ACC112 (cell line): ENCODE data around the gene CRB2.

ENCODE experiments used
- H2AFZ ChIP-seq: fragments of 200-600 bp; sonication (generic); one replicate; pipeline ENCODE4 v1.6.0; 2017; ENCODE audit warnings: antibody characterized with exemption, low read length; ENCODE audit not compliant: unreplicated experiment
- H3K27ac ChIP-seq: fragments of 200-600 bp; sonication (generic); 2 replicates; pipeline ENCODE4 v1.5.1; 2014; ENCODE audit warnings: low read depth, mild to moderate bottlenecking, antibody characterized with exemption, low read length, moderate library complexity
- H3K27me3 ChIP-seq: fragments of 200-600 bp; sonication (generic); 2 replicates; pipeline ENCODE4 v1.6.1; 2014; ENCODE audit warnings: mild to moderate bottlenecking, antibody characterized with exemption, low read length, moderate library complexity, mixed read lengths; ENCODE audit not compliant: insufficient read depth
- H3K36me3 ChIP-seq: fragments of 200-600 bp; sonication (generic); 2 replicates; pipeline ENCODE4 v1.6.1; 2016; ENCODE audit warnings: mild to moderate bottlenecking, antibody characterized with exemption, low read length, moderate library complexity, mixed read lengths; ENCODE audit not compliant: insufficient read depth
- H3K4me1 ChIP-seq: fragments of 200-600 bp; sonication (generic); one replicate; pipeline ENCODE4 v1.6.1; 2016; ENCODE audit warnings: low read length, mixed read lengths; ENCODE audit not compliant: insufficient read depth, unreplicated experiment, control insufficient read depth
- H3K4me3 ChIP-seq: fragments of 200-600 bp; sonication (generic); 2 replicates; pipeline ENCODE4 v1.5.1; 2014; ENCODE audit warnings: mild to moderate bottlenecking, low read depth, low read length
- H3K79me2 ChIP-seq: fragments of 200-600 bp; sonication (generic); one replicate; pipeline ENCODE4 v1.6.0; 2016; ENCODE audit warnings: low read length; ENCODE audit not compliant: control insufficient read depth, unreplicated experiment, insufficient read depth

CRB2 gene

GRCh38 chr9:123348317-123348992 is 7.5 kb upstream of the CRB2 start:
- no peaks in the 10 kb centered on the region for H3K79me2 ChIP-seq
- peaks cover 31% of the 10 kb centered on the region for H3K27me3 ChIP-seq
- H3K4me3 ChIP-seq: no peak overlapping the region
- H3K36me3 ChIP-seq: no peaks in the 10 kb centered on the region
- no peaks in the 10 kb centered on the region for H3K4me1 ChIP-seq
- H3K27ac ChIP-seq: no peak overlapping the region
- no peak overlapping the region for H2AFZ ChIP-seq

GRCh38 chr9:123349033-123349432 is 7.0 kb upstream of the CRB2 start:
- Histone ChIP-seq H3K79me2 (no peaks in the 10 kb centered on the region), H3K27ac (no peak overlapping the region), H2AFZ (no peak overlapping the region), H3K4me3 (no peak overlapping the region), H3K27me3 (peaks cover 33% of the 10 kb centered on the region), H3K4me1 (no peaks in the 10 kb centered on the region), H3K36me3 (no peaks in the 10 kb centered on the region)

GRCh38 chr9:123349691-123350480 is 6.1 kb upstream of the CRB2 start:
- H3K36me3 ChIP-seq: no peaks in the 10 kb centered on the region
- H3K79me2 ChIP-seq: no peaks in the 10 kb centered on the region
- no peak overlapping the region for H2AFZ ChIP-seq
- H3K27me3 ChIP-seq: peaks cover 33% of the 10 kb centered on the region
- no peak overlapping the region for H3K4me3 ChIP-seq
- H3K27ac ChIP-seq: no peak overlapping the region
- no peaks in the 10 kb centered on the region for H3K4me1 ChIP-seq

GRCh38 chr9:123350590-123351310 is 5.2 kb upstream of the CRB2 start:
- Histone ChIP-seq H3K27me3 (peaks cover 33% of the 10 kb centered on the region), H3K4me1 (no peaks in the 10 kb centered on the region), H2AFZ (no peak overlapping the region)

GRCh38 chr9:123353041-123353440 is 3.0 kb upstream of the CRB2 start:
- no peaks in the 10 kb centered on the region for H3K36me3 ChIP-seq
- no peaks in the 10 kb centered on the region for H3K79me2 ChIP-seq
- H3K27ac ChIP-seq: no peak overlapping the region
- no peak overlapping the region for H2AFZ ChIP-seq
- no peaks in the 10 kb centered on the region for H3K4me1 ChIP-seq
- H3K4me3 ChIP-seq: no peak overlapping the region
- H3K27me3 ChIP-seq: peaks cover 33% of the 10 kb centered on the region

More at GRCh38 chr9:123350590-123351310, 5.2 kb upstream of the CRB2 start:
- H3K4me3 ChIP-seq: no peak overlapping the region
- H3K27ac ChIP-seq: no peak overlapping the region
- H3K79me2 ChIP-seq: no peaks in the 10 kb centered on the region
- H3K36me3 ChIP-seq: no peaks in the 10 kb centered on the region

GRCh38 chr9:123353984-123354591 is 1.9 kb upstream of the CRB2 start:
- no peak overlapping the region for H3K4me3 ChIP-seq
- H2AFZ ChIP-seq: no peak overlapping the region
- peaks cover 32% of the 10 kb centered on the region for H3K27me3 ChIP-seq
- no peaks in the 10 kb centered on the region for H3K36me3 ChIP-seq
- H3K27ac ChIP-seq: no peak overlapping the region
- H3K79me2 ChIP-seq: no peaks in the 10 kb centered on the region
- H3K4me1 ChIP-seq: no peaks in the 10 kb centered on the region

- Histone ChIP-seq H3K79me2 (no peaks in the 10 kb centered on the region), H3K4me3 (no peak overlapping the region), H3K27me3 (peaks cover 26% of the 10 kb centered on the region), H3K36me3 (no peaks in the 10 kb centered on the region), H3K27ac (no peak overlapping the region), H3K4me1 (no peaks in the 10 kb centered on the region), H2AFZ (no peak overlapping the region)
Measured at GRCh38 chr9:123354806-123355508, 1.0 kb upstream of the CRB2 start.

GRCh38 chr9:123356851-123357742 is 1.1 kb downstream of the CRB2 start:
- Histone ChIP-seq H3K4me1 (no peaks in the 10 kb centered on the region), H3K4me3 (no peak overlapping the region), H2AFZ (no peak overlapping the region), H3K36me3 (no peaks in the 10 kb centered on the region), H3K27ac (no peak overlapping the region), H3K79me2 (no peaks in the 10 kb centered on the region), H3K27me3 (peaks cover 15% of the 10 kb centered on the region)

- no peaks in the 10 kb centered on the region for H3K36me3 ChIP-seq
- H3K79me2 ChIP-seq: no peaks in the 10 kb centered on the region
- H3K27ac ChIP-seq: no peak overlapping the region
- H2AFZ ChIP-seq: no peak overlapping the region
- no peaks in the 10 kb centered on the region for H3K4me1 ChIP-seq
- H3K4me3 ChIP-seq: no peak overlapping the region
- H3K27me3 ChIP-seq: peaks cover 9% of the 10 kb centered on the region
Measured at GRCh38 chr9:123357743-123358059, 1.7 kb downstream of the CRB2 start.
